Endothelial cell of umbilical vein (primary cell): Measurements from ENCODE around the gene TSEN54. TPM values are rescaled to one million over a fixed set of nuclear protein-coding genes. Genes with fewer than 3 reads are reported as not detected.

Experiments
- BruUV-seq: library from RNA; stranded (reverse); fragments of 400-500 nt; replicated peaks from 2 replicates; lab custom pipeline; 2021; lab: Mats Ljungman, UMichigan
- CTCF ChIA-PET: fragments of 300-600, 350-600 bp; sonication (Branson Sonifier 250); formaldehyde crosslinking; loops from one replicate; lab custom pipeline; 2021; ENCODE audit warnings: antibody characterized with exemption, inconsistent platforms; lab: Charles Lee
- POLR2A ChIA-PET: fragments of 300-600, 350-600 bp; sonication (Branson Sonifier 250); formaldehyde crosslinking; loops from one replicate; lab custom pipeline; 2021; ENCODE audit warnings: antibody characterized with exemption, inconsistent platforms; lab: Charles Lee
- DNase-seq: peaks from one replicate; pipeline ENCODE4 v3.0.0-alpha.2; 2011; ENCODE audit warnings: low read depth, low spot score
- FAIRE-seq: peaks from 2 replicates; lab custom pipeline; 2011; peaks lifted over from hg19 to GRCh38; lab: Jason Lieb, UNC
- H2AFZ ChIP-seq: 2 replicates; pipeline ENCODE4 v1.6.0; 2012; ENCODE audit warnings: low read depth, low read length, control low read depth, inconsistent platforms
- H3K27ac ChIP-seq: 2 replicates; pipeline ENCODE4 v1.5.1; 2011; ENCODE audit warnings: low read depth, mild to moderate bottlenecking, control low read depth, low read length, moderate library complexity; ENCODE audit not compliant: insufficient read depth
- H3K27me3 ChIP-seq, 2 experiments: 2 replicates each; pipeline versions ENCODE4 v1.6.0 to v1.6.1; 2011; ENCODE audit warnings: low read length in 2 of 2, mixed read lengths in 1 of 2; ENCODE audit not compliant: control insufficient read depth in 2 of 2, insufficient read depth in 2 of 2
- H3K36me3 ChIP-seq, 2 experiments: 2 replicates in 1 of 2; 3 replicates in 1 of 2; pipeline ENCODE4 v1.5.1; 2011; ENCODE audit warnings: low read length in 2 of 2, mild to moderate bottlenecking in 1 of 2, moderate library complexity in 1 of 2; ENCODE audit not compliant: control insufficient read depth in 2 of 2, insufficient read depth in 2 of 2; ENCODE audit errors: extremely low read depth in 1 of 2
- H3K4me1 ChIP-seq: 3 replicates; pipeline ENCODE4 v1.5.1; 2011; ENCODE audit warnings: mild to moderate bottlenecking, low read length; ENCODE audit not compliant: control insufficient read depth, insufficient read depth; ENCODE audit errors: extremely low read depth
- H3K4me2 ChIP-seq: 2 replicates; pipeline ENCODE4 v1.6.1; 2011; ENCODE audit warnings: low read length, control low read depth, mixed read lengths; ENCODE audit not compliant: insufficient read depth
- H3K4me3 ChIP-seq, 3 experiments: fragments of 200-600 bp in 1 of 3; sonication (generic), shearing (Covaris generic) in 1 of 3; replicated peaks in 1 of 3; 2 replicates each; pipeline ENCODE4 v1.5.1; 2011 to 2016; ENCODE audit warnings: control low read depth in 3 of 3, low read length in 3 of 3, mild to moderate bottlenecking in 2 of 3, inconsistent platforms in 1 of 3, low read depth in 1 of 3, moderate library complexity in 1 of 3; ENCODE audit not compliant: insufficient read depth in 1 of 3
- H3K79me2 ChIP-seq: 2 replicates; pipeline ENCODE4 v1.6.0; 2012; ENCODE audit warnings: low read length, inconsistent platforms; ENCODE audit not compliant: control insufficient read depth, insufficient read depth
- H3K9ac ChIP-seq: replicated peaks from 2 replicates; pipeline ENCODE3; 2011; ENCODE audit warnings: low read length, control low read depth; ENCODE audit not compliant: insufficient read depth; ENCODE audit errors: extremely low read depth
- H3K9me1 ChIP-seq: replicated peaks from 3 replicates; pipeline ENCODE4 v1.6.0; 2011; ENCODE audit warnings: mild to moderate bottlenecking, low read length; ENCODE audit not compliant: control insufficient read depth, insufficient read depth; ENCODE audit errors: extremely low read depth
- H3K9me3 ChIP-seq: replicated peaks from 2 replicates; pipeline ENCODE4 v1.5.1; 2012; ENCODE audit warnings: low read length, inconsistent platforms; ENCODE audit not compliant: control insufficient read depth, insufficient read depth
- H4K20me1 ChIP-seq: replicated peaks from 2 replicates; pipeline ENCODE3; 2011; ENCODE audit warnings: mild to moderate bottlenecking, low read length; ENCODE audit not compliant: control insufficient read depth, insufficient read depth; ENCODE audit errors: extremely low read depth
- EZH2 ChIP-seq: IDR thresholded peaks from 2 replicates; pipeline ENCODE4 v1.6.1; 2012; ENCODE audit warnings: borderline replicate concordance, low read depth, mild to moderate bottlenecking, moderate library complexity, low read length, inconsistent platforms; ENCODE audit not compliant: severe bottlenecking
- GATA2 ChIP-seq: IDR thresholded peaks from 2 replicates; pipeline ENCODE4 v1.7.0; 2011; ENCODE audit warnings: low read depth, mild to moderate bottlenecking, moderate library complexity, mixed read lengths, low read length; ENCODE audit not compliant: insufficient read length, insufficient read depth
- POLR2AphosphoS5 ChIP-seq: IDR thresholded peaks from 2 replicates; pipeline ENCODE4 v1.6.1; 2012; ENCODE audit warnings: low read depth, mild to moderate bottlenecking, control low read depth, low read length, moderate library complexity; ENCODE audit not compliant: insufficient read depth
- dilution Hi-C: fragments of 300-500 bp; cut with MboI; formaldehyde crosslinking; loops from one replicate; pipeline ENCODE4 v1.15.0; 2019; ENCODE audit warnings: low sequenced_read_pairs; ENCODE audit not compliant: extremely low pct_ligation_motif_present
- intact Hi-C: fragments of 100-400 bp; cut with micrococcal nuclease; formaldehyde crosslinking; loops from one replicate; pipeline ENCODE4 v1.10.0; 2022
- polyA plus RNA-seq, 4 experiments: library from polyadenylated mRNA; depleted of rRNA in 3 of 4; stranded (reverse) in 3 of 4; unstranded in 1 of 4; fragments of >200 nt; gene quantifications; 2 replicates each; pipeline versions ENCODE4 v1.2.1 to v1.2.3, GENCODE V29; 2011 to 2012; ENCODE audit warnings: missing spikeins in 1 of 4
- total RNA-seq: library from RNA; stranded (reverse); gene quantifications from 2 replicates; pipeline ENCODE4 v1.2.3, GENCODE V29; 2021
- TF ChIP-seq, protein P1 (sequence below), 2 donors: IDR thresholded peaks; 1 replicate in 1 of 2; 2 replicates in 1 of 2; pipeline ENCODE4 v1.5.1; 2011; ENCODE audit warnings: low read length in 2 of 2, mild to moderate bottlenecking in 2 of 2, moderate library complexity in 2 of 2, control low read depth in 1 of 2, inconsistent platforms in 1 of 2, low read depth in 1 of 2; ENCODE audit not compliant: insufficient read depth in 1 of 2; ENCODE audit errors: extremely low read depth in 1 of 2
- TF ChIP-seq, protein P2 (sequence below): IDR thresholded peaks from 2 replicates; pipeline ENCODE4 v1.6.1; 2011; ENCODE audit not compliant: insufficient read depth, insufficient read length

Gene TSEN54
- total and polyA plus RNA-seq, 2 donors (not counting 3 experiments of a cell fraction or from before 2014, with no cell fraction given): 22.3 to 26.3 TPM

DNA sequence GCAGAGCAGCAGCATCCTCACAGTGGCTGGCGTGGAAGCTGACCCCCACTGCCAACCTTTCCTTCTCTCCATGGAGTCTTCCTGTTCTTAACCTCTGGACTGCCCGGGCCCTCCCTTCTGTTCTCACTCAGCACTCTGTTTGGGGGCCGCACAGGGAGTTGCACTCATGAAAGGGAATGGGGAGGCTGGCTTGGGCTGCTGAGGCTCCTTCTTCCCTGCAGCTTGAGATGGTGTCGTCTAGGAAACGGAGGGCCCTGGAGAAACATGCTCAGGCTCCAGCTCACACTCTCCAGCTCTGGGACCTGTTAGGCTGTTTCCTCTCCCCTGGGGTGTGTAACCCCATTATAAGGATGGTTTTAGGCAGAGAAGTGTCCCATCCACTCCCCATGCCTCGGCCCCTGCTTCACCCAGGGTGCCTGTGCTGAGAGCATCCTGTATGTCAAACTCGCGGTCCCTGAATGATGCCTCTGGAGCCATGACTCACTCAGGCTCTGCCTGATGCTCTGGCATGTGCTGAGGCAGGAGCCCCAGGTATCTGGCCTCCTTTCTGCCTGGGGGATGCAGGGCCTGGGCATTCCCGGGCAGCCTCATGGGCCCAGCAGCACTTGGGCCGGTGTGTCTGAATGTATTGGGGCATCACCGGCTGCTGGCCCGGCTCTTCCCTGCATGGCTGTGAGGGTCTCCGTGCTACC lies 41.0 kb upstream of the TSEN54 start:
- POLR2A ChIA-PET: no interaction called here
- no peaks in the 10 kb centered on the region for H4K20me1 ChIP-seq

More for the DNA sequence above, 41.0 kb upstream of the TSEN54 start:
- H3K9ac ChIP-seq: no peak overlapping the region
- H3K79me2 ChIP-seq: no peaks in the 10 kb centered on the region
- H2AFZ ChIP-seq: no peak overlapping the region
- CTCF ChIA-PET: interaction anchor here (1.1 to 1.5 kb wide), 2 partner anchors 21 to 113 kb away, joined by 3 read pairs; no protein-coding TSS in a partner anchor
- peaks cover 11% of the 10 kb centered on the region for H3K4me1 ChIP-seq
- no peak for FAIRE-seq
- no peak overlapping the region for H3K4me2 ChIP-seq
- H3K36me3 ChIP-seq: peaks cover 0 to 8% of the 10 kb centered on the region in 2 experiments
- no peaks in the 10 kb centered on the region for H3K27me3 ChIP-seq
- DNase-seq: no peak
- H3K9me1 ChIP-seq: no peaks in the 10 kb centered on the region
- no TSS peak for BruUV-seq
- no peak overlapping the region for H3K4me3 ChIP-seq
- H3K27ac ChIP-seq: no peak overlapping the region
- TF ChIP-seq GATA2 (no peak), POLR2AphosphoS5 (no peak), EZH2 (no peak)
- TF ChIP-seq, protein P1, sequence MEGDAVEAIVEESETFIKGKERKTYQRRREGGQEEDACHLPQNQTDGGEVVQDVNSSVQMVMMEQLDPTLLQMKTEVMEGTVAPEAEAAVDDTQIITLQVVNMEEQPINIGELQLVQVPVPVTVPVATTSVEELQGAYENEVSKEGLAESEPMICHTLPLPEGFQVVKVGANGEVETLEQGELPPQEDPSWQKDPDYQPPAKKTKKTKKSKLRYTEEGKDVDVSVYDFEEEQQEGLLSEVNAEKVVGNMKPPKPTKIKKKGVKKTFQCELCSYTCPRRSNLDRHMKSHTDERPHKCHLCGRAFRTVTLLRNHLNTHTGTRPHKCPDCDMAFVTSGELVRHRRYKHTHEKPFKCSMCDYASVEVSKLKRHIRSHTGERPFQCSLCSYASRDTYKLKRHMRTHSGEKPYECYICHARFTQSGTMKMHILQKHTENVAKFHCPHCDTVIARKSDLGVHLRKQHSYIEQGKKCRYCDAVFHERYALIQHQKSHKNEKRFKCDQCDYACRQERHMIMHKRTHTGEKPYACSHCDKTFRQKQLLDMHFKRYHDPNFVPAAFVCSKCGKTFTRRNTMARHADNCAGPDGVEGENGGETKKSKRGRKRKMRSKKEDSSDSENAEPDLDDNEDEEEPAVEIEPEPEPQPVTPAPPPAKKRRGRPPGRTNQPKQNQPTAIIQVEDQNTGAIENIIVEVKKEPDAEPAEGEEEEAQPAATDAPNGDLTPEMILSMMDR (IDR thresholded peaks at IDR 0.05; ENCODE audit: extremely low read depth in 1 of 2, insufficient read depth in 1 of 2, low read depth in 1 of 2, low read length in 2 of 2): no peak
- TF ChIP-seq, protein P2, sequence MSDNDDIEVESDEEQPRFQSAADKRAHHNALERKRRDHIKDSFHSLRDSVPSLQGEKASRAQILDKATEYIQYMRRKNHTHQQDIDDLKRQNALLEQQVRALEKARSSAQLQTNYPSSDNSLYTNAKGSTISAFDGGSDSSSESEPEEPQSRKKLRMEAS: no peak
- no peaks in the 10 kb centered on the region for H3K9me3 ChIP-seq
- dilution Hi-C loops (no loop called here), intact Hi-C loops (no loop called here)
